ENCODE data around the gene ELL.
A peak's percentile ranks its signal among the peaks of the same experiment; 100 is the strongest.

ELL gene

GRCh38 chr19:18503971-18504885 is 17.6 kb downstream of the ELL start:
- no peak for DNase-seq

- no peak for DNase-seq
These were observed 18.4 kb downstream of the ELL start for GRCh38 chr19:18503337-18503970.

DNA sequence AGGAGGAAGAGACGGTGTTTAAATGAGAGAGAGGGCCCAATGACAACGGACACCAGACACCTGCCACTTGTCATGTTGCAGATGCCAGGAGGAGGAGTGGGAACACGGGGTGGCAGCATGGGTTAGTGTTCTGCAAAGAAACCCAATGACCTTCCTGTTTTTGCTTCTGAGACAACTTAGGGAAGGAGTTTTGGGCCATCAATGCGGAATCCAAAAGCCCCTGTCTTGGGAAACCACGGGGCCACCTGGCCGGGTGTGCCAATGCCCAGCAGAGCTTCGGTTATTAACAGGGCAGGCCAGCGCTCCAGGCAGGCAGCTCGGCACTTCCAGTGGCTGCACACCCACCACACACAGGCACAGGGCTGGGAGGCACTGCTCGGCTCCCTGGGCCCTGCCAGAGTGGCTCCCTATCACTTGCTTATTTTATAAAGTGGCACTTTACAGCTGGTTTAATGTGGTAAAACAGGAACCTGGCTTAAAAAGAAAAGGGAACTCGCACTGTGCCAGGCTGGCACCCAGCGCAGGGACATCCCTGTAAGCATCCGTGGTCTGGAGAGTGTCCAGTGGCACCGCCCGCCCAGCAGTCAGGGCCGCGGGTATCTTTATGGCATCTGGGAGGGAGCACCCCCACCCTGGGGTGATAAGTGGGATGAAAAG is 19.1 kb downstream of the ELL start:
- no peak for DNase-seq

- no peak for DNase-seq
These were observed 19.6 kb downstream of the ELL start for GRCh38 chr19:18502246-18502637.

- DNase-seq: no peak
These were observed 20.0 kb downstream of the ELL start for GRCh38 chr19:18501832-18502231.

DNA sequence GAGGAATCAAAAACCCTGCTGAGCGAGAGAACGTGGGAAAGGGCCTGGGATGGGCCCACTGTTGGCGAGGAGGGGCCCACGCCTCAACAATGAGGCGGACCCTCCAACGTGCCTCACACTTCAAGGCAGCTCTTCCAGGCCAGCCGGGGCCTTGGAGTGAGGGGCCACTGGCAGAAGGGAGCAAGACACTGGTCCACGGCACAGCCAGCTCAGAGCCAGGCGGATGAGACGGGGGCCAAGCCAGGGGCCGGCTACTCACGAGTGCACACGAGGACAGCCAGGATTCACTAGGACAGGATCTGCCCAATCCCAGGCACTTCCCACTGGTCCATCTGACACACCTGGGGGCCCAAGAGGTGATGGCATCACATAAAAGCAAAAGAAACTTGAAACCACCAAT is 20.5 kb downstream of the ELL start:
- DNase-seq: no peak

DNA sequence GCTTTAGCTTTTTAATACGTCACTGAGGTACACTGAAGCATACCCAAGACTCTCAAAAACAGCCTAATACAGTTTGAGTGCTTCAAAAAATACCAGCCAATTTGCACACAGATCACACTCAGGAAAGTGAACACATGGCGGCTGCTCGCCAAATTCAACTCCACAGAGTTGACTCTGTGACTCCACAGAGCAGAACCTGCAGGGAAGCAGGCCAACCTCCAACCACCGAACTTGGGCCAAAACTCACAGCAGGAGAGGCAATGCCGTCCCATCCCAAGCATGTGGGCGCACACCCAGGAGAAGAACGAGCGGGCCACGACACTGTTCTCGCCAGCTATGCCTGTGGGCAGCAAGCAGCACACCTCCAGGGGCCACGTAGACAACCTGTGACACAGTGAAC is 21.1 kb downstream of the ELL start:
- DNase-seq: no peak

DNA sequence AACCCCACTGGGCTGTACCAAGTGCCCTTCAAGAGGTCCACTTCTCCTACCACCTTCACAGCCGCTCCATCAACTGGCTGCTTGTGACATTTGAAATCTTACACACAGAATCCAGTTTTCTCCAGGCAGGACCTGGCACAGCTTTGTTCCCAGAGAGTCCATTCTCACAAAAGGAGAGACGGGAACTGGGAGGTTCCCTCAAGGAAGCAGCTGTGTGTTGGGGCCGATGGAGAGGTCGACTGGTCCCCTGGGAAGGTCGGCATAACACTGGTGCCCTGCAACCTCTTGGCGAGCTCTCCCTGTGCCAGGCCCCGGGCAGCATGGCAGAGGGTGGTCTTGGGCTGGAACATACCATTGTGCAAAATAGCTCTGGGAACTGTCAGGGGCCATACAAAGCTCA is 21.5 kb downstream of the ELL start:
- no peak for DNase-seq

- DNase-seq: no peak
These were observed 22.7 kb downstream of the ELL start for GRCh38 chr19:18499055-18499775.

DNA sequence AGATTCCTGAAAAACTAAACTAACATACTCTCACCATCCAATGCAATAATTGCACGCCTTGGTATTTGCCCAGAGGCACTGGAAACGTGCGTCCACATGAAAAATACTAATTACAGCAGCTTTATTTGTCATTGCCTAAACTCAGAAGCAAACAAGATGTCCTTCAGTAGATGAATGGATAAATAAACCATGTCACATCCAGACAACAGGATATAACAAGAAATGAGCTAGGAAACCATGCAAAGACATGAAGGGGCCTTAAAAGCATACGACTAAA is 25.0 kb downstream of the ELL start:
- no peak for DNase-seq

DNA sequence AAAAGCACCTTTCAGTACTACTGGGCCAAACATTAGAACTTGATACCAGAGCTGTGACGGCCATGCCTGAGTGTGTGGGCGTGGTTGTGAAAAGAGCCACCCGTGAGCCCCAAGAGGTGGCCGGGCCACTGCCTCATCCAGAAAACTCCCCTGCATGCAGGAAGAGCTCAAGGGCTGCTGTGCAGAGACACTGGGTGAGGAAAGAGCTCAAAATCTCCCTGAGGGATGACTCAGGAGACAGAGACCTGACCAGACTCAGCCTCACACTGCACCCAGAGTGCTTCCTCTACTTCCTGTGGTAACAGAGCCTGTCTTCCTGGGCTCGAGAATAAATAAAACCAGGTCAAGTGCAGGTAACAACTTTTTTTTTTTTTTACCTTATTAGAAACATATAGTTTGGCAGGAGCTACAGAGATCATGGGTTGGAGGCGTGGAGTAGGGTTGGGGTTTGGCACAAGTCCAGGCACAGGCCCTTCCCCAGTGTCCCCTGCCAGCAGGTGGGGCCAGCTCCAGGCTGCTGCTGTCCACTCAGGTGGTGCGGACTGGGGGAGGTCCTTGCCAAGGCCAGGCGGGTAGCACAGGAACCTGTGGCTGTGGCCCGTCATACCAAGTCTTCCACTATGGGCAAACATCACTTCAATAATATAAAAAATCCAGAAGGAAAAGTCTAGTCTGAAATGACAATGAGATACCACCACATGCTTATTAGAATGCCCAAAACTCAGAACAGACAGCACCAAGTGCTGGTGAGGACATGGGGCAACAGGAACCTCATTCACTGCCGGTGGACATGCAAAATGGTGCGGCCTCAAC is 25.5 kb downstream of the ELL start:
- peak; percentile 86 for DNase-seq

DNA sequence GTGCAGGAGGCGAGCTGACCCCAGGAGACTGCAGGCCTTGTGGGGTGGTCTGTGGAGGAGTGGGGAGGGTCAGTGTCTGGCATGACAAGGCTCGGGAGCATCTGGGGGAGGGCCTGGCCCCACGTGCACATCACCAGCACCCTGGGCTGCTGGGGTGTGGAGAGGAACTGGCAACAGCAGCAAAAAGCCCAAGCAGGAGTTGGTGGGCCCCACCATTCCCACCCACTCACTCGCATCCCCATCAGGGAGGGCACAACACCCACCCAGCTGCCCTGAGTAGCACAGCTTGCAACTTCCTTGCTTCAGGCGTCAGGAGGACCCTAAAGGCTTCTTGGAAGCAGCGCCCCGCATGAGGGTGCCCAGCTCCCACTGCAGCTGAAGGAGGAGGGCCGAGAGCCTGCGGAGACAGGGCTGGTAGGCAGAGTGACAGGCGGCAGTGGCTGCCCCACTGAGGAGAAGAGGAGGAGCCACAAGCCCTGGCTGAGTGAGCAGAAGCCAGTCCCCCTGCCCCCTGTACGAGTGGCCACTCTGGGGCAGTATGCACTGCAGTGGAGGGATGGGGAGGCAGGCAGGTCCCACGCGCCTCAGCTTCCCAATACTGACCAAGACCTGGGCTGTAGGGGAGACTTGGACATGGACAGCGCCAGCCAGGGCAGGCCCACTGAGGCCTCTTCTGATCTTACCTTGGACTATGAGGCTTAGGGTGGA is 26.5 kb downstream of the ELL start:
- no peak for DNase-seq

DNA sequence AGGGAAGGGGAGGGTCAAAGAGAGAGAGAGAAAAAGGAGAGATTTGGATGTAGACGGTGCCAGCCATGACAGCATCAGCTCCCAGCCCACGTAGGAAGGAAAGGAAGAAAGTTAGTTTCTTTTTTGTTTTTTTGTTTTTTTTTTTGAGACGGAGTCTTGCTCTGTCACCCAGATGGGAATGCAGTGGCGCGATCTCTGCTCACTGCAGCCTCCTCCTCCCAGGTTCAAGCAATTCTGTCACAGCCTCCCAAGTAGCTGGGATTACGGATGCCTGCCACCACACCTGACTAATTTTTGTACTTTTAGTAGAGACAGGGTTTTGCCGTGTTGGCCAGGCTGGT is 27.6 kb downstream of the ELL start:
- DNase-seq: peak; percentile 37

DNA sequence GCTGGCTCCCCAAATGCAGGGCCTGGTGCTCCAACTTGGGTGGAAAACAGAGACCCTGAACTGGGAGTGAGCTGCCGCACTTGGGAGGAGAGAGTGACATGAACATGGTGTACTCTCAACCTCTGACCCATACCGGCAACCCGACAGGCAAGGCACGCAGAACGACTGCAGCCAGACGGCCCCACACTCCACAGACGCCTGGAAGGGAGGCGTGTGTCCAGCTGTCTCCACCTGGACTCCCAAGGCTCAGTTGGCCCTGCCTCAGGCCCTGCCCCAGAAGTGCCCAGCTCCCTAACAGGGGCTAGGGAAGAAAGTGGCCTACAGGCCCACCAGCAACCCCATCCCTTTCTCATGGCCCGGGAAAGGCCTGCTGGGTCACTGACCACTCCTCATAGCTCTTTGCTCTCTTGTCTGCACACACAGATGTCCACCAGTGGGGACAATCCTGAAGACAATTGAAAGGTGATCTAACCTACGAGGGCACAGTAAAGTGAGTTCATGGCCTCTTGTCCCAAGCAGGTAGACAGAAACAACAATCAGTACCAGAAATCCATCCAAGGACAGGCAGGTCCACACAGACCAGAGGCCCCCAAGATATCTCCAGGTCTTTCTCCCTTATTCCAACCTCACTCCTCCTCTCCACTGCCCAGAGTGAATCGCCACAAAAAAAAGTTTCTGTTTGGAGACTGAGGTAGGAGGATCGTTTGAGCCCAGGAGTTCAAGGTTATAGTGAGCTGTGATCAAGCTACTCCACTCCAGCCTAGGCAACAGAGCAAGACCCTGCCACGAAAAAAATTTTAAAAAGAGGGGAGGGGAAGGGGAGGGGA is 28.2 kb downstream of the ELL start:
- DNase-seq: no peak

GRCh38 chr19:18491995-18492953 is 29.6 kb downstream of the ELL start:
- no peak for DNase-seq

- no peak for DNase-seq
These were observed 31.1 kb downstream of the ELL start for GRCh38 chr19:18490728-18491127.

DNA sequence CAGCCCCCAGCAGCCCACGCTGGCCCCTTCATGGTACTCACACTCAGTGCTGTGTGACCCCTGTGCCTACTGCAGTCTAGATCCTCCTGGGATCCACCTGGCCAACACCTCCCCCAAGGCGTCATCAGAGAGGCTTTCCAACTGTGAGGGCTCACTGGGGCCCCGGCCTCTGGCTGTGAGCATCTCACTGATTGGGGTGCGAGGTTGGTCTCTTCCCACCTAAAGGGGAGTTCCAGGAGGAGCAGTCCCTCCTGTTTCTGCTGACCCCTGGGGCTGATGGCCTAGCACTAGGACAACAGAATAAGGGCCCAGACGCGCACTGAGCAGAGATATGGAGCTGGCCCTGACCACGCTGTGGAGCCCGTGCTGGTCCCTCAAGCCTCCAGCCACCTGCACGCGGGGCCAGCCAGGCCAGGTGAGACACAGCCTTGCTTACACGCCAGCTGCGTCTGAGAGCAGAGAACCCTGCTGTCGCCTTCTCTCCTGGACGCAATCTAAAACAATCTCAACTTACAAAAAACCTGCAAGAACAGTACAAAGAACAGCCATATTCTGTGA is 32.2 kb downstream of the ELL start:
- no peak for DNase-seq

- DNase-seq: no peak
These were observed 32.8 kb downstream of the ELL start for GRCh38 chr19:18488838-18489626.

DNA sequence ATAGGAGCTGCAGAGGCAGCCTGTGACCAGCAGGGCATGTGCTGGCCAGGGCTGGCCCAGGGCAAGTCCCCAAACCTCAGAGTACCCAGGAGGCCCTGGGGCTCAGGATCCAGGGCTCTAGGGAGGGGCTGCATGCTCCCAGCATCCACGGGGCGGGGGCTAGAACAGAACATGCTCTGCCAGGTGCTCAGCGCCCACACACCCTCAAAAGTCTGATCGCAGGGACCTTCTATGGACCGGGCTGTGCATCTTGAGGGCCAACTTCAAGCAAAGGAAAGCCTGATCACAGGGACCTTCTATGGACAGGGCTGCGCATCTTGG is 33.5 kb downstream of the ELL start:
- no peak for DNase-seq

Data from central memory CD4-positive, alpha-beta T cell (primary cell).